GM18867 (cell line): Measurements from ENCODE around the gene LRP1B.
"Not testable (repeated sequence)": the region's sequence is repeated elsewhere in the genome, so short reads cannot be mapped to it uniquely, and the experiment has no call there.

Experiments used
- ATAC-seq: cut with Tn5 transposase; IDR thresholded peaks from one replicate; pipeline ENCODE4 v1.9.1; 2021; ENCODE audit warnings: mild to moderate bottlenecking, moderate library complexity; ENCODE audit not compliant: unreplicated experiment

Gene LRP1B

DNA sequence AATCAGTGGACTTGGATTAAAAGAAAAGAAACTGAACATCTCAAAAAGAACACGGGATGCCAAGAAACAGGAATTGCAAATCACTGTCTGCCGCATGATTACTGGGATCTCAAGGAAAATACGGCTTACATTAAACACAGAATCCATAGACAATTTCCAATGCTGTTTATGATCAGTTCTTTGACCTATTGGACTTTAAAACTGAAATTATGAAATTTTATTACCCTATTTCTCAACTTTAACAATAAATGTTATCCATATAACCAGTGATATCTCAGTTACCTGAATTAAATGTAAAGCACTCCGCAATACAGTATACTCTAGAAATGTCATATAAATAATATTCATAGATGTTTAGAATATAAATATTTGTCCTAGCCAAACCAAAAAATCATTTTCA lies 1793.8 kb downstream of the LRP1B start:
- ATAC-seq: no peak

DNA sequence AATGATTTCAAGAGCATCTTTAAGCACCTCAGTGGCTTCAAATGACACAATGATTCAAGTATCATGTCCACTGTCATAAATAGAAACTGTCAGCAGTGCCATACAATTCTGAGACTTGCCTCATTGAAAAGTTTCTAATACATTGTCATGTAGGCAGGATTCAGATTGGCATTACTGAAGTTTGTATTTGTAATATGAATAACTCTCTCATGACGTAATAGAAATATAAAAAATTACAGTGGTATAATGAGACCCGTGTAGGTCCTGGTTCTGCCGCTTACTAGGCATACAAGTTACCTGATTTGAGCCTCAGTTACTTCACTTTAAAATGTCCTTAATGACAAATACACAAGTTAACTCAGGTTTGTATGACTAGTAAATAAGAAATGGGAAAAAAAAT lies 1814.5 kb downstream of the LRP1B start:
- no peak for ATAC-seq

DNA sequence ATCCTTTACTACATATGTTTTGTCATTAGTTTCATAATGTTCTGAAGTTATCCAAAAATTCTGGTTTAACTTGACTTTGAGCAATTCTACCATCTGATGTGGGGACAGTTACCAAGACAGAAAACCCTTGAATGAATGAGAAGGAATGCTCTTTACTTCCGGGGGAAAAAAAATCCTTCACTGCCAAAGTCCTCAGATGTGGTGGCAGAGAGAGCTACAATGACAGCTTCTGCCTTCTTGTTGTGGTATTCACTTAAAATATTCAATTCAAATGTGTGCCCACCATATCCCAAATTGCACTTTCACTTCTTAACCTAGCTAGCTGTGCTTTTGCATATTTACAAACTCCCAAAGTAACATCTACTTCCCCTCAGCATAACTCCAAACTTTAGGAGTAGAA lies 1818.9 kb downstream of the LRP1B start:
- ATAC-seq: no peak

DNA sequence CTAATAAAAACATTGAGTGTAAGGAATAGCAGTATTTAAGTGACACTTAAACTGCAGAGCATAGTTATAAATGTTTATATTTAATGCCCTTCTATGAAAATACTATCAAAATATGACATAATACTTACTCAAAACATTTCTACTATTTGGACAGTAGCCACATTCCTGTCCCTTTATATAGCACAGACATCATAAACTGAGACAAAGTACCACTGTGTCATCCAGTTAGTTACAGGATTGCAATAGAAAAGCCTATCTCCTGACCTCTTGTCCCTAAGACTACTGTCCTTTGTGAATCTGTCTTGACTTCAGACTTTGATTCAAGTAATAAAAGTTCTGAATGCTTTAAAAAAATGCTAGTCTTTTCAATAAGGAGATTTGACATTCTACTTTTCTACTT lies 1822.1 kb downstream of the LRP1B start:
- no peak for ATAC-seq

DNA sequence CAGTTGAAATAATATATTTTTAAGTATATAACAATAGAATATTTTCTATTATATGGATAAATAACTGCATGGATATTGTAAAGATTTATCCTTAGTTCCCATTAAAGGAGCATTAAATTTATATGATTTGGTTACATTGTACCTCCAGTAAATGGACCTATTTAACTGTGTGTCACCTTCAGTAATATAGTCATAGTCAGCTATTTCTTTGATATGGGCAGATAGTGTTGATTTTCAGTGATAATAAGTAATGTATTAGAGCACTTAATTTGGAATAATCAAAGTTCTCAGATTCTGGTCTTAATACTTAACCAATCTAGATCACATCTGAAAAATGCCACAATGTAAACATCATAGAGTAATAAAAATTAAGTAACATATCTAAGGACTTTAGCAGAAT lies 1823.3 kb downstream of the LRP1B start:
- ATAC-seq: no peak

DNA sequence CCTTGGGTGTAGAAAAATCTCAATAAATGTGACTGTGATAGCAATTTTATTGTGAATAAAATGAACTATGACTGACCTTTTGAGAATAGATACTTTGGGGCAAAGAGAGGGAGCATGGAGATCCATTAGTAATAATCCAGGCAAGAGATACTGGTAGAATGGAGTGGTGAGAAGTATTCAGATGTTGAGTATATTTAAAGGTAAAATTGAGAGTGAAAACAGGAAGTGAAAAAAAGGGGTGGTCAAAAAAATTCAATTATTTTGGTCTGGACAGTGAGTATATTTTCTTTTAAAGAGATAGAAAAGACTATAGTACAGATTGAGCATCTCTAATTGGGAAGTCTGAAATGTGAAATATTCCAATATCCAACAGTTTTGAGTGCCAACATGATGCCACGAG lies 1835.0 kb downstream of the LRP1B start:
- ATAC-seq: peak; percentile 39

DNA sequence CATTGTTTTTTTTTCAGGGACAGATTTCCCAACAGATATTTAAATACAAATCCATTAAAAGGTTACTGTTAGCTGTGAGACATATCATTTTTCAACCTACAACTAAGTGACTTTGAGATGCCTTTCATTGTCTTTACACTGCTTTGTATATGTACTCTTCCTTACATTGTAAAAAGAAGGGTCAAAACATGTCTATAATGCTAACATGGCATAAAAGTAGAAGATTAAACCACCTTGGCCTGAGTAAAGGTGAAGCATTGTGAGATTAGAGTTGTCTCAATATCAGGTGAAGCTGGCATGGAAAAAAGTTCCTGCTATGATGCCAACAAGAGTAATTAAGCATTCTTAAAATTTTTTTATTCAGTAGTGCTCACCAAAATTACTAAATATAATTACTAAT lies 1842.1 kb downstream of the LRP1B start:
- no peak for ATAC-seq

DNA sequence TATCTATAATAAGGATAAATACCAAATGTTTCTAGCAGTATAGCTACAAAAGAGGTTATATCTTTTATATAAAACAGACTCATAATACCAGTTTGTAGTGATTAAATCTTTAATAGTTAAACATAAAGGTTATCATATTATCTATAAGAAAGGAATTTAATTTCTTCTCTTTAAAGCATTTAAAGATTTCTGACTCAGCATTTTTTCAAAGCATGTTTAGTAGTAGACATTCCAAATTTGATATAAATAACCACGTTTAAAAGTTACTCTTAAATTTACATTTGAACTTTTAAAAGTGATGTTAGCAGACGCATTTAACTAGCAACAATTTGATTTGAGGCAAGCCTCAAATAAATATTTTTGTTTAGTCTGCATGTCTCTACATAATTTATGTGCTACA lies 1842.6 kb downstream of the LRP1B start:
- ATAC-seq: no peak

DNA sequence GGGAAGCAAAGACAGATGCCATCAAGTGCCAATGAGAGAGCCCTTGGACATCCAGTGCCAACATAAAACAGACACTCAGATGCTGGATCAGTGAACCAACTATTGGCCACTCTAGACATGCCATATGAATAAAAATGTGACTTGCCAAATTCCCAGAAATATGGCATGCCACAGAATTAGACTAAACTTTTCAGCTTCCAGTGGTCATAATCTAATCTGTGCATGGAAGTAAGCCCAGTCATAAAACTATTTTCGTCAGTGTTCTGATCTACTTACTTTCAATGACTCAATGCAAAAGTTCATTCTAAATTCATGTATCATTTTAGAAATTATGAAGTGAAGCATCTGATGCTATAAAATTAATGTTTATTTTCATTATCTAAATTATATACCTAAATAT lies 1844.4 kb downstream of the LRP1B start:
- no peak for ATAC-seq

DNA sequence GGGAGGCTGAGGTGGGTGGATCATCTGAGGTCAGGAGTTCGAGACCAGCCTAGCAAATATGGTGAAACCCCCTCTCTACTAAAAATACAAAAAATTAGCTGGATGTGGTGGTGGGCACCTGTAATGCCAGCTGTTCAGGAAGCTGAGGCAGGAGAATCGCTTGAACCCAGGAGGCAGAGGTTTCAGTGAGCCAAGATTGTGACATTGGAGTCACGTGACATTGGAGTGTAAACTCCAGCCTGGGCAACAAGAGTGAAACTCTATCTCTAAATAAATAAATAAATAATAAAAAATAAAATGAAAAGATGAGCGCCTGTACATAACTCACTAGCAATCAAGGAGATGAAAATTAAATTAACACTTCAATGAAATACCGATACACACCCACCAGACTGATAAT lies 1853.5 kb downstream of the LRP1B start:
- ATAC-seq: not testable (repeated sequence)

DNA sequence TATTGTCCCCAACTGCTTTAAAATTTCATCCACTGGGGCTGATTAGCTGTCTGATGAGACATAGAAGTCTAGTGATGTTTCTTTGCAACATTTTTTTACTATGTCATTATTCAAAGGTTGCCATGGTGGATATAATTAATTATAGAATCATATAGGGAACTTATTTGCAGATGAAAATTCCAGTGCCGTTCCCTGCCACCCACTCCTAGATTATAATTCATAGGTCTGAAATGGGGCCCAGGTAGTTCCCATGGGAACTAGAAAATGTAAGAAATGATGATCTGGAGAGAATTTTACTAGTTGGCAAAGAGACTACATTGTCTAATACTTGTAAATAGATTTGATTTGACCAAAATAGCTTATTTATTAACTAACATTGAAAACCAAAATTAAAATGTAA lies 1854.2 kb downstream of the LRP1B start:
- ATAC-seq: no peak

DNA sequence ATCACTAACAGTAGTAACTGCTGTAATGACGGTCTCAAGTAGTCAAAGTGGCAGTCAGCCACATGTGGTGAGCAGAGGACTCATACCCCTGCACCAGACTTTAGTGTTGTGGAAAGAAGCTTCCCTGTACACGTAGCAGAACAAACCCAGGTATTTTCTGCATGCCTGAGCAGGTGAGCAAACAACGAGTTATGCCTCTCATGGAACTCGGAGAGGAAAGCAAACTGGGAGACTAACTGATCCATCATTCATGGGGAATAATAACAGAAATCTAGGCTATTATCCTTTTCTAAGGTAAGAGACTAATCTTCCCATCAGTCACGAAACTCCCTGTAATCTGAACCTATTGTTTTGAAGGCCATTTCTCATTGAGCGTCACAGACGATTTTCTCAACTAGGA lies 1855.4 kb downstream of the LRP1B start:
- ATAC-seq: no peak

DNA sequence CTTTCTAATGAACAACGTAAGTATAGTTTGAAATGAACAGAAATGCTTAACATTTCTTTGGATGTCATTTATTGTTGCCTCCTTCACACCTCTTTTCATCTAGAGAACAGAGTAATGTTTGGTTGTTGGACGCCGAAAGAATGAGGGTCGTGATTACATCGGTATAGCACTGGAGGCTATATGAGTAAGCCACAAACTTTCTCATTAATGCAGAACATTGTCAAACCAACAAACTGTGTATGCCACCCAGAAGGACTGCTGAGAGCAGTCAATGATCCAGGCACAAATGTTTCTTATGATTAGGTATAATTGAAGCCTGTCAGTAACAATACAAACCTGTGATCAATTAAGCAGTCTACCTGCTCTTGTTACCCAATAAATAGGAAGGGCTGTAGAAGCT lies 1855.9 kb downstream of the LRP1B start:
- ATAC-seq: no peak

DNA sequence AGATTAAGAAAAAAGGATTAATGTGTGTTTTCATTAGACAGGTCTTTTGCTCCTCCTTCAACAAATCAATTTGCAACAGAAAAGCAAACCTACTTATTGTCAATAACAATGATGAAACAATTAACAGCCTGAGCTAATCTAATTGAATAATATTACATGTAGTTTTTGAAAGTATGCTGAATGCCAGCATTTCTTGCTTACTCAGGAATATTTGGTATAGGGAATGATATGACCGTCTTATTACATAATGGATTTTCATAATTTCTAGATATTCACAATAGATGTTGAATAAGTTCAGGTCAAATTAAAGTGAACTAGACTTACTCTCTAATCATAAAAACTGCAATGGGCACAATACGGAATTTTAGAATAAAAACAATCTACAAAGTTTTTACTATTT lies 1856.9 kb downstream of the LRP1B start:
- ATAC-seq: no peak

DNA sequence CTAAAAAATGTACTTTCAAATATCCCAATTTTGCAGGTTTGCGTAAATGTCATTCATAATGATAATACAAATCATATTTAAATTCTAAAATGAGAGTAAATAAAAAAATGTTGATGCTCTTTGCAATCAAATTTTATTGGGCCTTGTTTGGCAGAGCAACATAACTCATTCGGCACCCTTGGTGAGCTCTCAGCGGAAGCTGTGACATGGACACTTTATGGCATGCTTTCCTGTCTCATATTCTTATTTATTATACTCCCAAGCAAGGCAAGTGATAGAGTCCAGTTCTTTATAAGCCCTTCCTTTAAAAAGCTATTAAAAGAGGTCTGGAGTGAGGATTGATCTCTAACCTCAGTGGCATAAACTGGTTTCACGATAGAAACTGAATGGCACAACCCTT lies 1857.4 kb downstream of the LRP1B start:
- ATAC-seq: no peak

DNA sequence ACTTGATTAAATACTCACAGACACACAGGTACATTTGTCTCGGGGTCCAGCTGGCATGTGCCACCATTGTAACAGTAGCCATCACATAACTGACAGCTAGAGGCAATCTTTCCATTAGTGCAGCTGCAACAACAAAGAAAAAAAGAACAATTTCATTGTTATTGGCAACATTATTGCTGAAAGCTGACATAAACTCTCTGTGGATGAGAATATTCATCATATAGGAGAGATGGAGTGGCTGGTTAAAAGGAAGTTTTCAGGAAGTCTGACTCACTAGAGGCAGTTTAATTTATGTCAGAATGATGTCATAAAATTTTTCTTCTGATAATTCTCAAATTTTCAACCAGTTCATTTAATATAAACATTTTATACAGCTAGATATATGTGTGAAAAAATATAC lies 1860.6 kb downstream of the LRP1B start:
- no peak for ATAC-seq

DNA sequence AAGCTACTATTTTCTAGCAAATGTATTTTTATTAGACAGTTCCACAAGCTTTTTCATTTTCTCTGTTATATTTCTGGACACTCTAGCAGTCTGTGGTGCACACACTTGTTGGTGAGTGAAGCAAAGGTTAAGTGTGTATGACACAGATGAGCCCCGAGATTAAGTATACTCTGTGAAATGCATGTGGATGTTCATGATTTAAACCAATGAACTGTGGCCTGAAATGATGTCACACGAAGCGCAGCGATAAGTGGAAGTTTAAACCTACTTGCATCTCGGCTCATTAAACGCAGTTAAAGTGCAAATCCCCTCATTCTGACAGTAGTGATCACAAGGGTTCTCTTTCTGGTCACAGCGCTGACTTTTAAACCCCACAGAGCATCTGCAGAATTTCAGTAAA lies 1861.8 kb downstream of the LRP1B start:
- ATAC-seq: no peak

DNA sequence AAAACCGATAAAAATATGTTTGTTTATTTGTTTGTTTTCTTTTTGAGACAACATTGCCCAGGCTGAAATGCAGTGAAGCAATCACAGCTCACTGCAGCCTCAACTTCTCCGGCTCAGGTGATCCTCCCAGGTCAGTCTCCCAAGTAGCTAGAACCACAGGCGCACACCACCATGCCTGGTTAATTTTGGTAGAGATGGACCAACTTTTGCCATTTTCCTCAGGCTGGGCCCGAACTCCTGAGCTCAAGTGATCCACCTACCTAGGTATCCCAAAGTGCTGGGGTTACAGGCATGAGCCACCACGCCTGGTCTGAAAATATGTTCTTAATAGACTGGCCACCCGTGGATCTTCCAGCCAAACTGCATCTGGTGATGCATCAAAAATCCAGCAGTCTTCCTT lies 1867.9 kb downstream of the LRP1B start:
- ATAC-seq: no peak

DNA sequence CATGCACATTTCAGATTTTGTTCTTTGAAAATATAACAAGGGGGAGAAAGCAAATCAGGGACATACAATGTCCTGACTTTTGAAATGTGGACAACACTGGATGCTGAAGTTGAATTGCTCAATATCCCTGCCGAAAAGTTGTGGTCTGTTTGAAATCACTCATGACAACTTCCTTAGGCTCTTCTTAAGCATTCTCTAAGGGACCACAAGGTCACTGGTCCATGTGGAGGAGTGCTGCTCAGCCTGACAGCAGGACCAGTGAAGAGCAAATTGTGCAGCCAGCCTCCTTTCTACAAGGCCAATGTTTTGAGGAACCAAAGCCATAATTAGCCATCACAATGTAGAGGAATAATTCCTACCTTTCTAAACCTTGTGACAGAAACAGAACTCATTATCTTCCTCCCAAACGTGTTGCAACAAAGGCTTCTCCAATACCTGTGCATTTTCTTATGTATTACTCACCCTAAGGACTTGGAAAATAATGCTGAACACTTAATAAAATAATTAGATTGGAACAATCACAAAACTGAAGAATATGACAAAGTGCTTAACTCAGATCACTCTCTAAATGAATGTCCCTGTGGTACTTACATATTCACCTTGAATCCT lies 1873.0 kb downstream of the LRP1B start:
- no peak for ATAC-seq

DNA sequence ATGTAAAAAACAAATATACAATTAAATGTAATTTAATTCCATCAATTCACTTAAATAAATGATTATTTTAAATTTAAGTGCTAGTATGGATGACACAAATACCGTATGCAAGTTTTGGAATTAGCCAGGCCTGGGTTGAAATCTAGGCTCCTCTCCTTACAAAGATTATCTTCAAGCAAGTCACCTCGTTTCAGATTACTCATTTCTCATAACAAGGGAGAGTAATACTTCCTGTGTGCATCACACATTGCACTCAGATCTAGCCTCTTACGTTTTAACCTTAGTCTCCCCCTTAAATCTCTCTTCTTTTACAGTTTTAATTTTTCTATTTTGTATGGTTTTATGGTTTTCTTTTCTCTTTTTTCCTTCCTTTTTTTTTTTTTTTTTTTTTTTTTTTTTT lies 1874.7 kb downstream of the LRP1B start:
- ATAC-seq: no peak

DNA sequence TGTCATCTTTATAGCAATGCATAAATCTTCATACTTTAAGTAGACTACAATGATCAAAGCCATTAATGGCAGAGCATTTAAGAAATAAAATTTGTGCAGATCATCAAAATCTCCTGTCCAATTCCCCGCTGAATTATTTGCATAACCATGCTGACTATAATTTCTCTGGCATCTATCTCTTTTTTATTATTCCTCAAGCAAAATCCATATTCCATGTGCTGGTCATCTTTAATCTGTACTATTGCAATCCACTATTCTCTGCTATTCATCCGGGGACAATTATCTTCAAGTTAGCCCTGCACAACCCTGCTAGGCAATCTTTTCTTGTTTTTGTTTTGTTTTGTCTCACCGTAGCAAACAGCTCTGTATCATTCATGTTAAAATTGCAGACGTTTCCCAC lies 1881.0 kb downstream of the LRP1B start:
- ATAC-seq: no peak

DNA sequence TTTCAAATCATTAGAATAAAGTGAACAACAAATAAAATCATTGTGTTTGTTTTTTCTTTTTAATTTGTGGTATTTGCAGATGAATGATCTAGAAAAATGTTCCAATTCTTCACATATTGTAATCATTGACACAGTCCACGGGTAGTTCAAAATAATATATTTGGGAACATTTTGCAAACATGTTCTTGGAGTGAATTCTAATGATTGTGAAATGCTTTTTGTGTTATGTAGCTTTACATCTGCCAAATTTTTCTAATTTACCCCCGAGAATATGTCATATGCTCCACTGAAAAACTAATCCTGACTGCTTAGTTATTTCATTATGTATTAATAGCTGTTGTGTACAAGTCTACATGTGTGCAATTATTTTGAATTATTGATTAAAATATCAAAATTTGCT lies 1882.2 kb downstream of the LRP1B start:
- no peak for ATAC-seq

DNA sequence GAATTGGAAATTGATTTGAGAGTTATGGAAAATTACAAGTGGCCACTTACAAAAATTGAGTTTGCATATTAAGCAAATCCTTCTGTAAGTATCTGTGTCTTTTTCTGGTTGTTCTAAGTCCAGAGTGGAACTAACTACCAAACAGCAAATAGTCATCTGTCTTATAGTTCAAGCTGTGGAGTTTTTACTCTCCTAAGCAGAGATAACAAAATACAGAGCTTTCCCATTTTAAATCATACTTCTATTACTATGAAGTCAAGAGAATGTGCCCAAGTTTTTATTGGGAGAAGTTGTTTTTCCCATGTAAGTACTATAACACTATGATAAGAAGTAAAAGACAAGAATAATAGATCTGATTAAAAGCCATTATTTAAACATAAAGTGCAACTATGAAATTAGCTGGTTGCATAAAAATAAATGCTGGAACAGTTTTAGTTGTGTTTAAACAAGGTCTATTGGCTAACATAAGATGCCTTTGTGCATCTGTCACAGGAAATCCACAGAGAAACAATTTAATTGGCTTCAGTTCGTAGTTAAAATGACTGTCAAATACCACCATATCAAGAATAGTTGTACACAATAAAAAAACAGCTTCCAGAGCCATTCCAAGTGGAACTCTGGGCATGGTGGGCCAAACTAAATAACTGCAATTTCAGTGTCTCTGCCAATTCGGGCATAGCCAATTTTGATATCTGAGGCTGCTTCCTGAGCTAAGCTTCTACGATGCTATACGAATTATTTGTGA lies 1883.2 kb downstream of the LRP1B start:
- no peak for ATAC-seq
